GM18870 (cell line): ENCODE measurements around the gene CR1L.
"Not testable (repeated sequence)": the region's sequence is repeated elsewhere in the genome, so short reads cannot be mapped to it uniquely, and the experiment has no call there.

ENCODE experiments used
- ATAC-seq: cut with Tn5 transposase; IDR thresholded peaks from one replicate; pipeline ENCODE4 v1.9.1; 2021; ENCODE audit warnings: moderate library complexity; ENCODE audit not compliant: unreplicated experiment

Gene CR1L

GRCh38 chr1:207644852-207645634 lies at the start of gene CR1L:
Gene CR1L (plus strand): TSS chr1:207645133. CDS start chr1:207645234, 101 bp downstream.
- ATAC-seq = no peak

GRCh38 chr1:207603777-207604176 lies 41.2 kb upstream of the CR1L start:
- ATAC-seq = no peak

GRCh38 chr1:207605444-207606361 lies 39.2 kb upstream of the CR1L start:
- no peak for ATAC-seq

- ATAC-seq = no peak
These were observed 38.6 kb upstream of the CR1L start for GRCh38 chr1:207606362-207606755.

- ATAC-seq = no peak
These were observed 32.2 kb upstream of the CR1L start for GRCh38 chr1:207612762-207613161.

- peak; percentile 81 for ATAC-seq
These were observed 24.9 kb upstream of the CR1L start for GRCh38 chr1:207619871-207620542.

- no peak for ATAC-seq
These were observed 24.4 kb upstream of the CR1L start for GRCh38 chr1:207620543-207620893.

GRCh38 chr1:207625504-207626071 lies 19.3 kb upstream of the CR1L start:
- ATAC-seq = not testable (repeated sequence)

- ATAC-seq = no peak
These were observed 18.0 kb upstream of the CR1L start for GRCh38 chr1:207626972-207627337.

GRCh38 chr1:207627496-207627895 lies 17.4 kb upstream of the CR1L start:
- no peak for ATAC-seq

GRCh38 chr1:207628776-207629175 lies 16.2 kb upstream of the CR1L start:
- no peak for ATAC-seq

- ATAC-seq = no peak
These were observed 13.8 kb upstream of the CR1L start for GRCh38 chr1:207631137-207631536.

- ATAC-seq = no peak
These were observed 11.7 kb upstream of the CR1L start for GRCh38 chr1:207633226-207633625.

GRCh38 chr1:207633699-207634289 lies 11.1 kb upstream of the CR1L start:
- ATAC-seq = not testable (repeated sequence)

- ATAC-seq = not testable (repeated sequence)
These were observed 10.6 kb upstream of the CR1L start for GRCh38 chr1:207634293-207634692.

GRCh38 chr1:207635569-207636186 lies 9.3 kb upstream of the CR1L start:
- ATAC-seq = not testable (repeated sequence)

GRCh38 chr1:207638487-207639145 lies 6.3 kb upstream of the CR1L start:
- ATAC-seq = not testable (repeated sequence)

- ATAC-seq = not testable (repeated sequence)
These were observed 5.6 kb upstream of the CR1L start for GRCh38 chr1:207639362-207639761.

GRCh38 chr1:207644166-207644851 lies 624 bp upstream of the CR1L start:
- no peak for ATAC-seq
